Inferior parietal cortex (tissue), 1 donor: Measurements from ENCODE around the gene AUH.

Experiments used
- DNase-seq: peaks from one replicate; pipeline ENCODE4 v3.0.0-alpha.2; 2016; ENCODE audit errors: extremely low spot score

AUH gene

GRCh38 chr9:91246846-91247245 lies 114.9 kb downstream of the AUH start:
- DNase-seq = peak; percentile 43

- DNase-seq = no peak
These were observed 116.0 kb downstream of the AUH start for GRCh38 chr9:91245431-91246313.

- DNase-seq = no peak
These were observed 118.7 kb downstream of the AUH start for GRCh38 chr9:91243029-91243428.

GRCh38 chr9:91241909-91242308 lies 119.8 kb downstream of the AUH start:
- no peak for DNase-seq

GRCh38 chr9:91240596-91241165 lies 121.0 kb downstream of the AUH start:
- no peak for DNase-seq

- no peak for DNase-seq
These were observed 122.2 kb downstream of the AUH start for GRCh38 chr9:91239367-91240111.

- DNase-seq = no peak
These were observed 127.2 kb downstream of the AUH start for GRCh38 chr9:91234523-91234922.

GRCh38 chr9:91231619-91232018 lies 130.1 kb downstream of the AUH start:
- no peak for DNase-seq

- DNase-seq = no peak
These were observed 138.7 kb downstream of the AUH start for GRCh38 chr9:91223000-91223399.

GRCh38 chr9:91222457-91222856 lies 139.3 kb downstream of the AUH start:
- no peak for DNase-seq

- peak; percentile 20 for DNase-seq
These were observed 140.4 kb downstream of the AUH start for GRCh38 chr9:91221332-91221731.

- peak; percentile 47 for DNase-seq
These were observed 141.1 kb downstream of the AUH start for GRCh38 chr9:91220491-91221135.

- peak; percentile 24 for DNase-seq
These were observed 141.7 kb downstream of the AUH start for GRCh38 chr9:91220021-91220420.

GRCh38 chr9:91219557-91219956 lies 142.2 kb downstream of the AUH start:
- DNase-seq = no peak

- DNase-seq = no peak
These were observed 144.3 kb downstream of the AUH start for GRCh38 chr9:91217388-91217787.

- no peak for DNase-seq
These were observed 146.9 kb downstream of the AUH start for GRCh38 chr9:91214867-91215266.

GRCh38 chr9:91214086-91214485 lies 147.6 kb downstream of the AUH start:
- no peak for DNase-seq

GRCh38 chr9:91212596-91213243 lies 149.0 kb downstream of the AUH start:
- no peak for DNase-seq

- DNase-seq = no peak
These were observed 149.8 kb downstream of the AUH start for GRCh38 chr9:91211919-91212318.

GRCh38 chr9:91211414-91211813 lies 150.3 kb downstream of the AUH start:
- DNase-seq = no peak

GRCh38 chr9:91210318-91210717 lies 151.4 kb downstream of the AUH start:
- no peak for DNase-seq

- DNase-seq = no peak
These were observed 152.9 kb downstream of the AUH start for GRCh38 chr9:91208837-91209236.
